Neural cell (in vitro differentiated cells): ENCODE results near the gene POLR2L. TPM values are rescaled to one million over a fixed set of nuclear protein-coding genes. Genes with fewer than 3 reads are reported as not detected.

Source experiments
- H2AFZ ChIP-seq: fragments of 200-600, 300-800 bp; sonication (generic), shearing (Covaris generic); 2 replicates; pipeline ENCODE4 v1.6.0; 2014; ENCODE audit warnings: low read depth, mild to moderate bottlenecking, antibody characterized with exemption, low read length, moderate library complexity
- H3F3A ChIP-seq: fragments of 200-600 bp; shearing (Covaris generic); 2 replicates; pipeline ENCODE4 v1.6.1; 2016; ENCODE audit warnings: mild to moderate bottlenecking, moderate library complexity, mixed read lengths, antibody characterized with exemption, low read length; ENCODE audit not compliant: insufficient read depth, poor library complexity, severe bottlenecking
- H3K27ac ChIP-seq: fragments of 200-600, 300-800 bp; sonication (generic), shearing (Covaris generic); 2 replicates; pipeline ENCODE4 v1.5.1; 2014; ENCODE audit warnings: mild to moderate bottlenecking, low read length, moderate library complexity
- H3K27me3 ChIP-seq: fragments of 300-800, 200-600 bp; sonication (generic), shearing (Covaris generic); 2 replicates; pipeline ENCODE4 v1.6.0; 2014; ENCODE audit warnings: mild to moderate bottlenecking, low read depth, low read length, moderate library complexity; ENCODE audit not compliant: insufficient read depth
- H3K36me3 ChIP-seq: fragments of 300-800, 200-600 bp; sonication (generic), shearing (Covaris generic); 2 replicates; pipeline ENCODE4 v1.5.1; 2014; ENCODE audit warnings: mild to moderate bottlenecking, antibody characterized with exemption, low read length, moderate library complexity; ENCODE audit not compliant: insufficient read depth
- H3K4me2 ChIP-seq: fragments of 300-800, 200-600 bp; sonication (generic), shearing (Covaris generic); 2 replicates; pipeline ENCODE4 v1.6.0; 2014; ENCODE audit warnings: mild to moderate bottlenecking, low read length
- H3K4me3 ChIP-seq: fragments of 300-800, 200-600 bp; sonication (generic), shearing (Covaris generic); 2 replicates; pipeline ENCODE4 v1.5.1; 2014; ENCODE audit warnings: mild to moderate bottlenecking, low read length, moderate library complexity
- H3K79me2 ChIP-seq: fragments of 200-600 bp; shearing (Covaris generic); replicated peaks from 2 replicates; pipeline ENCODE4 v1.6.0; 2014; ENCODE audit warnings: mild to moderate bottlenecking, low read length, moderate library complexity; ENCODE audit not compliant: insufficient read depth
- H3K9ac ChIP-seq: fragments of 300-800, 200-600 bp; sonication (generic), shearing (Covaris generic); 2 replicates; pipeline ENCODE4 v1.6.1; 2016; ENCODE audit warnings: mild to moderate bottlenecking, low read length, mixed read lengths
- H3K9me2 ChIP-seq: fragments of 200-600 bp; shearing (Covaris generic); 2 replicates; pipeline ENCODE4 v1.6.1; 2016; ENCODE audit warnings: mild to moderate bottlenecking, low read length, mixed read lengths; ENCODE audit not compliant: insufficient read depth
- H3K9me3 ChIP-seq: fragments of 200-600, 300-800 bp; sonication (generic), shearing (Covaris generic); 2 replicates; pipeline ENCODE4 v1.6.1; 2016; ENCODE audit warnings: mild to moderate bottlenecking, mixed run types, low read length, moderate library complexity, mixed read lengths
- H4K20me1 ChIP-seq: fragments of 200-600 bp; shearing (Covaris generic); 2 replicates; pipeline ENCODE4 v1.6.1; 2016; ENCODE audit warnings: mild to moderate bottlenecking, mixed run types; ENCODE audit not compliant: insufficient read depth
- EP300 ChIP-seq: fragments of 450-650 bp; conservative IDR thresholded peaks from 2 replicates; pipeline ENCODE4 v1.6.1; 2014; ENCODE audit warnings: antibody characterized with exemption, mild to moderate bottlenecking, moderate library complexity; ENCODE audit not compliant: poor library complexity, severe bottlenecking
- EZH2 ChIP-seq: fragments of 200-600, 300-800 bp; shearing (Covaris generic), sonication (generic); IDR thresholded peaks from 2 replicates; pipeline ENCODE4 v1.6.1; 2014; ENCODE audit warnings: antibody characterized with exemption, low read length, borderline replicate concordance, mild to moderate bottlenecking; ENCODE audit not compliant: insufficient read depth, poor library complexity, severe bottlenecking
- MXI1 ChIP-seq: fragments of 450-650 bp; conservative IDR thresholded peaks from 2 replicates; pipeline ENCODE4 v1.6.1; 2014; ENCODE audit warnings: antibody characterized with exemption, mild to moderate bottlenecking; ENCODE audit not compliant: poor library complexity, severe bottlenecking
- POLR2AphosphoS5 ChIP-seq: IDR thresholded peaks from 2 replicates; pipeline ENCODE4 v1.6.1; 2012
- RAD21 ChIP-seq: fragments of 450-650 bp; conservative IDR thresholded peaks from 2 replicates; pipeline ENCODE4 v1.6.1; 2014; ENCODE audit warnings: antibody characterized with exemption, mild to moderate bottlenecking, moderate library complexity
- SMC3 ChIP-seq: fragments of 450-650 bp; conservative IDR thresholded peaks from 2 replicates; pipeline ENCODE4 v1.6.1; 2014; ENCODE audit warnings: antibody characterized with exemption, mild to moderate bottlenecking, moderate library complexity; ENCODE audit not compliant: poor library complexity
- TAF1 ChIP-seq: IDR thresholded peaks from 2 replicates; pipeline ENCODE4 v1.6.1; 2012; ENCODE audit warnings: low read depth
- polyA plus RNA-seq: library from polyadenylated mRNA; depleted of rRNA; stranded (reverse); fragments of >200 nt; gene quantifications from 2 replicates; pipeline ENCODE4 v1.2.3, GENCODE V29; 2014
- TF ChIP-seq, protein P1 (sequence below): fragments of 450-650 bp; IDR thresholded peaks from 2 replicates; pipeline ENCODE4 v1.5.1; 2014; ENCODE audit warnings: antibody characterized with exemption, mild to moderate bottlenecking, moderate library complexity; ENCODE audit not compliant: poor library complexity, severe bottlenecking
- TF ChIP-seq, protein P2 (sequence below): IDR thresholded peaks from 2 replicates; pipeline ENCODE4 v1.6.1; 2012; ENCODE audit warnings: borderline replicate concordance

The POLR2L gene
- polyA plus RNA-seq, 1 donor from 2014 or later: 62.3 TPM

DNA sequence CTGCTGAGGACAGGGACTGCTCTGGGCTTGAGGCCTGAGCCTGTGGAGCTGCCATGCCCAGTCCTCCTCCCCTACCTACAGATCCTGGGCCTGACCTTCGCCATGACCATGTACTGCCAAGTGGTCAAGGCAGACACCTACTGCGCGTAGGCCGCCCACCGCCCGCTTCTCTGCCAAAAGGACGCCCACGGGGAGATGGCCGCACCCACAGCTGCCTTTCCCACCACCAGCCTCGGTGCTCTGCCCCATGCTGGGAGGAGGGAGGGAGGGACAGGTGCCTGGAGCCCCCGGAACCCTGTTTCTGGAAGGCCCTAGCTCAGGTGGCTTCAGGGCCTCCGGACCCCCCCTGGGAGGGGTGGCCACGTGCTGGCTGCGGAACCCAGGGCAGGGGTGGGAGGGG, 24.2 kb upstream of the POLR2L start:
- H3K4me3 ChIP-seq: no peak overlapping the region
- H3K9me2 ChIP-seq: no peaks in the 10 kb centered on the region
- H3K9me3 ChIP-seq: no peaks in the 10 kb centered on the region
- no peak overlapping the region for H2AFZ ChIP-seq
- H3K9ac ChIP-seq: no peak overlapping the region
- no peak overlapping the region for H3K27ac ChIP-seq
- no peaks in the 10 kb centered on the region for H4K20me1 ChIP-seq
- TF ChIP-seq EP300: no peak
- TF ChIP-seq, protein P1, sequence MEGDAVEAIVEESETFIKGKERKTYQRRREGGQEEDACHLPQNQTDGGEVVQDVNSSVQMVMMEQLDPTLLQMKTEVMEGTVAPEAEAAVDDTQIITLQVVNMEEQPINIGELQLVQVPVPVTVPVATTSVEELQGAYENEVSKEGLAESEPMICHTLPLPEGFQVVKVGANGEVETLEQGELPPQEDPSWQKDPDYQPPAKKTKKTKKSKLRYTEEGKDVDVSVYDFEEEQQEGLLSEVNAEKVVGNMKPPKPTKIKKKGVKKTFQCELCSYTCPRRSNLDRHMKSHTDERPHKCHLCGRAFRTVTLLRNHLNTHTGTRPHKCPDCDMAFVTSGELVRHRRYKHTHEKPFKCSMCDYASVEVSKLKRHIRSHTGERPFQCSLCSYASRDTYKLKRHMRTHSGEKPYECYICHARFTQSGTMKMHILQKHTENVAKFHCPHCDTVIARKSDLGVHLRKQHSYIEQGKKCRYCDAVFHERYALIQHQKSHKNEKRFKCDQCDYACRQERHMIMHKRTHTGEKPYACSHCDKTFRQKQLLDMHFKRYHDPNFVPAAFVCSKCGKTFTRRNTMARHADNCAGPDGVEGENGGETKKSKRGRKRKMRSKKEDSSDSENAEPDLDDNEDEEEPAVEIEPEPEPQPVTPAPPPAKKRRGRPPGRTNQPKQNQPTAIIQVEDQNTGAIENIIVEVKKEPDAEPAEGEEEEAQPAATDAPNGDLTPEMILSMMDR: no peak
- TF ChIP-seq RAD21: no peak
- TF ChIP-seq SMC3: no peak
- TF ChIP-seq MXI1: no peak
- TF ChIP-seq, protein P2, sequence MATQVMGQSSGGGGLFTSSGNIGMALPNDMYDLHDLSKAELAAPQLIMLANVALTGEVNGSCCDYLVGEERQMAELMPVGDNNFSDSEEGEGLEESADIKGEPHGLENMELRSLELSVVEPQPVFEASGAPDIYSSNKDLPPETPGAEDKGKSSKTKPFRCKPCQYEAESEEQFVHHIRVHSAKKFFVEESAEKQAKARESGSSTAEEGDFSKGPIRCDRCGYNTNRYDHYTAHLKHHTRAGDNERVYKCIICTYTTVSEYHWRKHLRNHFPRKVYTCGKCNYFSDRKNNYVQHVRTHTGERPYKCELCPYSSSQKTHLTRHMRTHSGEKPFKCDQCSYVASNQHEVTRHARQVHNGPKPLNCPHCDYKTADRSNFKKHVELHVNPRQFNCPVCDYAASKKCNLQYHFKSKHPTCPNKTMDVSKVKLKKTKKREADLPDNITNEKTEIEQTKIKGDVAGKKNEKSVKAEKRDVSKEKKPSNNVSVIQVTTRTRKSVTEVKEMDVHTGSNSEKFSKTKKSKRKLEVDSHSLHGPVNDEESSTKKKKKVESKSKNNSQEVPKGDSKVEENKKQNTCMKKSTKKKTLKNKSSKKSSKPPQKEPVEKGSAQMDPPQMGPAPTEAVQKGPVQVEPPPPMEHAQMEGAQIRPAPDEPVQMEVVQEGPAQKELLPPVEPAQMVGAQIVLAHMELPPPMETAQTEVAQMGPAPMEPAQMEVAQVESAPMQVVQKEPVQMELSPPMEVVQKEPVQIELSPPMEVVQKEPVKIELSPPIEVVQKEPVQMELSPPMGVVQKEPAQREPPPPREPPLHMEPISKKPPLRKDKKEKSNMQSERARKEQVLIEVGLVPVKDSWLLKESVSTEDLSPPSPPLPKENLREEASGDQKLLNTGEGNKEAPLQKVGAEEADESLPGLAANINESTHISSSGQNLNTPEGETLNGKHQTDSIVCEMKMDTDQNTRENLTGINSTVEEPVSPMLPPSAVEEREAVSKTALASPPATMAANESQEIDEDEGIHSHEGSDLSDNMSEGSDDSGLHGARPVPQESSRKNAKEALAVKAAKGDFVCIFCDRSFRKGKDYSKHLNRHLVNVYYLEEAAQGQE: no peak
- TF ChIP-seq POLR2AphosphoS5: no peak
- no peak for TF ChIP-seq TAF1
- no peak for TF ChIP-seq EZH2
- H3K79me2 ChIP-seq: no peaks in the 10 kb centered on the region
- no peaks in the 10 kb centered on the region for H3K27me3 ChIP-seq
- no peaks in the 10 kb centered on the region for H3K36me3 ChIP-seq
- H3K4me2 ChIP-seq: no peak overlapping the region
- H3F3A ChIP-seq: no peaks in the 10 kb centered on the region

DNA sequence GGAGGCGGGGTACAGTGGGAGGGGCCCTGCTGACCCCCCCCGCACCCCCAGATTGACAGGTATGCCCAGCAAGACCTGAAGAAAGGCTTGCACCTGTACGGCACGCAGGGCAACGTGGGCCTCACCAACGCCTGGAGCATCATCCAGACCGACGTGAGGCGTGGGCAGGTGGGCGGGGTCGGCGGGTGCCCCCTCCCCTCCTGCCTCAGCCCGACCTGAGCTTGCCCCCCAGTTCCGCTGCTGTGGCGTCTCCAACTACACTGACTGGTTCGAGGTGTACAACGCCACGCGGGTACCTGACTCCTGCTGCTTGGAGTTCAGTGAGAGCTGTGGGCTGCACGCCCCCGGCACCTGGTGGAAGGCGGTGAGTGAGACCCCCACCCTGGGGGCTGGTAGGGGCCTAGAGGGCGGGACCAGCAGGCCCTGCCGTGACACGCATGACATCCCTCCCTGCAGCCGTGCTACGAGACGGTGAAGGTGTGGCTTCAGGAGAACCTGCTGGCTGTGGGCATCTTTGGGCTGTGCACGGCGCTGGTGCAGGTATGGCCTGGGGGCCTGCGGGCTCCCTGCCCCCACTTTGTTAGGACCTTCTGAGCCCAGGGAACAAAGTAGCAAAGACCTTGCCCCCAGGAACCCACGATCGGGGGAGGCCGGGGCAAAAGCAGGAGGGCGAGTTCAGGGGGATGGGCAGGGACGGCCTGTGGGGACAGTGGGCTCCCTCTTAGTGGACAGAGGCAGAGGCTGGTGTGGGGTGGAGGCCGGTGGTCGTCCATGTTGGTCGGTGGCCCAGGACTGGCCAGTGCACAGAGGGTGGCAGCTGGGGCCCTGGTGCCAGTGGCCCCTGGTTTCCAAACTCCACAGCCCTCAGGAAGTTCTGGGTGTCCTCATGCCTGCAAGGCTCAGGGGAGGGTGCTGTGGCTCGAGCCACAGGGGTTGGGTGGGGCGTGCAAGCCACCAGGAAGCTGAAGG, 23.4 kb upstream of the POLR2L start:
- Histone ChIP-seq H3K27me3 (no peaks in the 10 kb centered on the region), H2AFZ (no peak overlapping the region), H3K4me2 (no peak overlapping the region), H3K9me3 (no peaks in the 10 kb centered on the region), H3K27ac (no peak overlapping the region), H4K20me1 (no peaks in the 10 kb centered on the region), H3K9me2 (no peaks in the 10 kb centered on the region), H3K79me2 (no peaks in the 10 kb centered on the region), H3F3A (no peaks in the 10 kb centered on the region), H3K36me3 (no peaks in the 10 kb centered on the region), H3K9ac (no peak overlapping the region), H3K4me3 (no peak overlapping the region)
- no peak for TF ChIP-seq SMC3
- TF ChIP-seq RAD21: no peak
- no peak for TF ChIP-seq MXI1
- TF ChIP-seq, protein P2: no peak
- no peak for TF ChIP-seq POLR2AphosphoS5
- TF ChIP-seq EP300: no peak
- no peak for TF ChIP-seq TAF1
- no peak for TF ChIP-seq EZH2
- TF ChIP-seq, protein P1: no peak
